Adrenal gland (tissue), 5 donors: ENCODE data around the gene NUP210.

Experiments
- POLR2A ChIP-seq, 2 donors: fragments of 450-650 bp; IDR thresholded peaks; one replicate each; pipeline ENCODE4 v1.6.1; 2017; ENCODE audit warnings: antibody characterized with exemption in 2 of 2, mild to moderate bottlenecking in 2 of 2, moderate library complexity in 1 of 2
- TF ChIP-seq, protein P1 (sequence below), 6 experiments: fragments of 450-650 bp in 4 of 6; fragments of 200-600 bp in 2 of 6; sonication (generic) in 1 of 6; IDR thresholded peaks; 1 replicate in 5 of 6; 2 replicates in 1 of 6; pipeline versions ENCODE4 v1.5.1 to v1.8.0; 2016 to 2021; ENCODE audit warnings: antibody characterized with exemption in 6 of 6, mild to moderate bottlenecking in 2 of 6, moderate library complexity in 1 of 6
- donor health status: DM: no; HTN: no; CAD: no.

DNA sequence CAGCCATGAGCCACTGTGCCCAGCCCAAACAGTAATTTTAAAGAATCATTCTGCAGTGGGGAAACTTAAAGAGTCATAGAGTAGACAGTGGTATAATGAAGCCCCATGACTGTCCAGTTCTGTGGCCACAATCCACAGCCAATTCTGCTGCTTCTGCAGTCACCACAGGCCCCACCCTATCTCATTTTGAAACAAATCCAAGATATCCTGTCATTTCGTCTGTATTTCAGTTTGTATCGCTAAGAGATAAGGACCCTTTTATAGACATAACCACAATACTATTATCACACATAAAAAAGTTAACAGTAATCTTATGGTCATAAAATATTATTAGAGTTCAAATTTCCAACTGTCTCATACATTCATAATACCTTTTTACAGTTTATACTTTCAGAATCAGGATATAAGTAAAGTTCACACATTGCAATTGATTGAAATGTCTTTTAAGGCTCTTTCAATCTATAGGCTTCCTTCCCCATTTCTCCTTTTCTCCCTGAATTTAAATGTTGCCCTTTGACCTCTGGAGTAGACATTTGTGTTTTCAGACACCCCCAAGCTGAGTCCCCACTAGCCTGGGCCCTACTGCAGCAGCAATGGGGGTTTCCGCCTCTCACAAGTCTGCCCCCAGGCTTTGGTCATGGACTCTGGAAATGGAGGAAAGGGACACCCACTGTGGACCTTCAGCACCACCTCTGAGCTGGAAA is 4.2 kb upstream of the NUP210 start:
- TF ChIP-seq, protein P1, sequence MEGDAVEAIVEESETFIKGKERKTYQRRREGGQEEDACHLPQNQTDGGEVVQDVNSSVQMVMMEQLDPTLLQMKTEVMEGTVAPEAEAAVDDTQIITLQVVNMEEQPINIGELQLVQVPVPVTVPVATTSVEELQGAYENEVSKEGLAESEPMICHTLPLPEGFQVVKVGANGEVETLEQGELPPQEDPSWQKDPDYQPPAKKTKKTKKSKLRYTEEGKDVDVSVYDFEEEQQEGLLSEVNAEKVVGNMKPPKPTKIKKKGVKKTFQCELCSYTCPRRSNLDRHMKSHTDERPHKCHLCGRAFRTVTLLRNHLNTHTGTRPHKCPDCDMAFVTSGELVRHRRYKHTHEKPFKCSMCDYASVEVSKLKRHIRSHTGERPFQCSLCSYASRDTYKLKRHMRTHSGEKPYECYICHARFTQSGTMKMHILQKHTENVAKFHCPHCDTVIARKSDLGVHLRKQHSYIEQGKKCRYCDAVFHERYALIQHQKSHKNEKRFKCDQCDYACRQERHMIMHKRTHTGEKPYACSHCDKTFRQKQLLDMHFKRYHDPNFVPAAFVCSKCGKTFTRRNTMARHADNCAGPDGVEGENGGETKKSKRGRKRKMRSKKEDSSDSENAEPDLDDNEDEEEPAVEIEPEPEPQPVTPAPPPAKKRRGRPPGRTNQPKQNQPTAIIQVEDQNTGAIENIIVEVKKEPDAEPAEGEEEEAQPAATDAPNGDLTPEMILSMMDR (IDR thresholded peaks at IDR 0.05) = no peak
- TF ChIP-seq POLR2A (IDR thresholded peaks at IDR 0.05) = no peak
